Renal pelvis (tissue), 4 donors: ENCODE results near the gene PPTC7. TPM values are rescaled to one million over a fixed set of nuclear protein-coding genes. Genes with fewer than 3 reads are reported as not detected.

Experiments used
- DNase-seq: peaks from one replicate; pipeline ENCODE4 v3.0.0-alpha.2; 2013
- polyA plus RNA-seq, 3 donors: library from polyadenylated mRNA; unstranded; fragments of 120-200 nt; gene quantifications; one replicate each; pipeline ENCODE4 v1.2.1, GENCODE V29; 2013; ENCODE audit not compliant: insufficient read length in 3 of 3

Gene PPTC7
- polyA plus RNA-seq, 3 donors, result 17.7 to 20.9 (median 20.8) TPM

DNA sequence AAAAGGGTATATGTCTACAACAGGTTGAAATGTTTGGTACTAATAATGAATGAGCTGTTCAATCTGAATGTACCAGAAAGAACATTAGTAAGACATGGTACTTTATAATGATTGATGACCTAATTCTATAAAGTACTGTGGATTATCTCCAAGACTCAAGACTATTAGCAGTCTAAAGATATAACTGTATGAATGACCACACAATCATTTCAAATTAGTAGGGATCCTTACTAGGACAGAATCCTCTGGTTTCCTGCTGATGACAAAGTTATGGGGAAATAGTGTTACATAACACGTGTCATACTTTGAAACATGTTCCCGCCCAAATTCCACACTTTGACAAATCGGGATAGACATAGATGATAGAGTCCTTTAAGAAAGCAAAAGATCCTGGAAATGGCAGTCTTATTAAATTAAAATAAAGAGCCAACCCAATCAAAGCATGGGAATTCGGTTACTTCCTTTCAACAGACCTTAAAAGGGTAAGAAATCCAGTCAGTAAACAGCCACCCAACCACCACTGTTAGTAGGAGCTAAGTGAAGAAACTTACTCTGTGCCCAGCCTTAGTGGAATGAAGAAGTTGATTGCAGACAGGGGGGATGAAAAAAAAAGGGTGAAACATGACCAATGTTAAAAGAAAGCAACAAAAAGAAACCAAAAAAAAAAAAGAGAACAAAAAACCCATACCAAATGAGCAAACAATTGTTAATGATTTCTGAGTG is 84.0 kb downstream of the PPTC7 start:
- DNase-seq, result no peak

Other genes with a start within 250 kb of the PPTC7 start
- 100 to 1,000 TPM in 1 of 3 donors, 10 to 100 TPM in 2; 63.4 to 103 (median 84.9) TPM for gene ANAPC7, start 179.6 kb downstream of the PPTC7 start, polyA plus RNA-seq
- 100 to 1,000 TPM; 232 to 250 (median 247) TPM for gene ARPC3, start 133.0 kb downstream of the PPTC7 start, polyA plus RNA-seq
- gene GPN3, start 115.1 kb downstream of the PPTC7 start, polyA plus RNA-seq, result 10 to 100 TPM; 34.8 to 37.5 (median 36.1) TPM
- gene FAM216A, start 114.5 kb downstream of the PPTC7 start, polyA plus RNA-seq, result 10 to 100 TPM; 14.8 to 20.1 (median 15.6) TPM
- 100 to 1,000 TPM; 123 to 154 (median 136) TPM for gene VPS29, start 81.2 kb downstream of the PPTC7 start, polyA plus RNA-seq
- gene RAD9B, start 81.0 kb downstream of the PPTC7 start, polyA plus RNA-seq, result 1 to 10 TPM in 2 of 3 donors, under 1 TPM in 1; 0.83 to 1.7 (median 1.0) TPM
- 100 to 1,000 TPM in 2 of 3 donors, 10 to 100 TPM in 1; 73.3 to 119 (median 106) TPM for gene TCTN1, start 30.8 kb upstream of the PPTC7 start, polyA plus RNA-seq
- 10 to 100 TPM in 1 of 3 donors, 1 to 10 TPM in 2; 9.8 to 10.2 (median 9.8) TPM for gene HVCN1, start 105.8 kb upstream of the PPTC7 start, polyA plus RNA-seq
- gene PPP1CC, start 159.6 kb upstream of the PPTC7 start, polyA plus RNA-seq, result 100 to 1,000 TPM; 165 to 175 (median 170) TPM